GM20000 (cell line): ENCODE data around the gene KRT80.

Source experiments
- DNase-seq: peaks from one replicate; pipeline ENCODE4 v3.0.0; 2012; ENCODE audit warnings: low spot score
- CTCF ChIP-seq: IDR thresholded peaks from 2 replicates; pipeline ENCODE4 v1.5.1; 2012; ENCODE audit warnings: mild to moderate bottlenecking, control low read depth; ENCODE audit errors: extremely low read depth, missing control alignments

KRT80 gene

GRCh38 chr12:52185400-52185967 lies 6.3 kb downstream of the KRT80 start:
- no peak for TF ChIP-seq CTCF

GRCh38 chr12:52184813-52185212 lies 7.0 kb downstream of the KRT80 start:
- no peak for TF ChIP-seq CTCF
- DNase-seq, result no peak

More at GRCh38 chr12:52185400-52185967, 6.3 kb downstream of the KRT80 start:
- DNase-seq, result no peak

- no peak for TF ChIP-seq CTCF
These were observed 7.8 kb downstream of the KRT80 start for GRCh38 chr12:52183971-52184370.

GRCh38 chr12:52183544-52183910 lies 8.3 kb downstream of the KRT80 start:
- TF ChIP-seq CTCF, result no peak
- DNase-seq, result no peak

More at GRCh38 chr12:52183971-52184370, 7.8 kb downstream of the KRT80 start:
- DNase-seq, result no peak

- no peak for DNase-seq
- TF ChIP-seq CTCF, result no peak
These were observed 8.8 kb downstream of the KRT80 start for GRCh38 chr12:52182898-52183543.

- TF ChIP-seq CTCF, result no peak
- no peak for DNase-seq
These were observed 9.4 kb downstream of the KRT80 start for GRCh38 chr12:52182384-52182783.

- no peak for DNase-seq
- no peak for TF ChIP-seq CTCF
These were observed 10.1 kb downstream of the KRT80 start for GRCh38 chr12:52181746-52182145.
